Heart left ventricle (tissue), 16 donors: Measurements from ENCODE around the gene OSTC. TPM values are rescaled to one million over a fixed set of nuclear protein-coding genes. Genes with fewer than 3 reads are reported as not detected.

ENCODE experiments used
- ATAC-seq, 4 donors: fragments of 200-7000 bp; cut with Tn5 transposase; one replicate each; pipeline ENCODE4 v1.9.1; 2020 to 2022; ENCODE audit warnings: moderate library complexity in 4 of 4, mild to moderate bottlenecking in 3 of 4, moderate number of reproducible peaks in 1 of 4
- DNase-seq, 5 donors: peaks; one replicate each; pipeline ENCODE4 v3.0.0-alpha.2; 2020
- H3K27ac ChIP-seq, 12 donors: fragments of 200-600 bp; sonication (generic) in 4 of 12; one replicate each; pipeline versions ENCODE4 v1.5.0 to v1.8.0; 2016 to 2022; ENCODE audit warnings: mild to moderate bottlenecking in 2 of 12
- H3K27me3 ChIP-seq, 9 donors: fragments of 200-600 bp; sonication (generic) in 2 of 9; one replicate each; pipeline versions ENCODE4 v1.5.1 to v1.8.0; 2016 to 2022; ENCODE audit warnings: mild to moderate bottlenecking in 3 of 9
- H3K36me3 ChIP-seq, 9 donors: fragments of 200-600 bp; sonication (generic) in 2 of 9; one replicate each; pipeline versions ENCODE4 v1.5.0 to v1.8.0; 2018 to 2022; ENCODE audit warnings: mild to moderate bottlenecking in 2 of 9
- H3K4me1 ChIP-seq, 12 donors: fragments of 200-600 bp; sonication (generic) in 4 of 12; one replicate each; pipeline versions ENCODE4 v1.5.0 to v1.8.0; 2016 to 2022; ENCODE audit warnings: mild to moderate bottlenecking in 3 of 12
- H3K4me3 ChIP-seq, 12 donors: fragments of 200-600 bp; sonication (generic) in 4 of 12; one replicate each; pipeline versions ENCODE4 v1.5.0 to v1.8.0; 2017 to 2022; ENCODE audit warnings: mild to moderate bottlenecking in 9 of 12, moderate library complexity in 4 of 12
- H3K9me3 ChIP-seq, 12 donors: fragments of 200-600 bp; sonication (generic) in 4 of 12; one replicate each; pipeline versions ENCODE4 v1.5.0 to v1.8.0; 2016 to 2022; ENCODE audit warnings: mild to moderate bottlenecking in 1 of 12
- POLR2A ChIP-seq, 2 donors: fragments of 450-650 bp; IDR thresholded peaks; one replicate each; pipeline ENCODE4 v1.6.1; 2017; ENCODE audit warnings: antibody characterized with exemption in 2 of 2, mild to moderate bottlenecking in 2 of 2, moderate library complexity in 2 of 2
- WGBS, 4 donors: extraction: QIAGEN DNeasy Blood & Tissue Kit in 2 of 4; methylation state at CpG; one replicate each; pipeline versions ENCODE4 v1.1.5 to v1.1.7; 2013 to 2018; 5-methylcytosine and 5-hydroxymethylcytosine counted together
- intact Hi-C, 10 donors: fragments of 100-400 bp; cut with DNase I; formaldehyde crosslinking; loops; one replicate each; pipeline versions ENCODE4 v1.11.1 to v1.14.2; 2022
- polyA plus RNA-seq, 2 donors: library from polyadenylated mRNA; stranded (reverse); fragments of 200-250 nt; gene quantifications; one replicate each; pipeline ENCODE4 v1.2.3, GENCODE V29; 2013
- total RNA-seq, 9 donors: library from RNA; depleted of rRNA in 2 of 9; stranded (reverse); fragments of >200 nt in 2 of 9; fragmentation: NEBNext Ultra II Directional in 3 of 9; extraction: Animal tissue kit (Norgen Biotek cat#: 25700) in 3 of 9; gene quantifications; one replicate each; pipeline versions ENCODE4 v1.1.0 to v1.2.4, GENCODE V29; 2016 to 2023
- TF ChIP-seq, protein P1 (sequence below), 12 donors: fragments of 200-600 bp; sonication (generic) in 4 of 12; IDR thresholded peaks; one replicate each; pipeline versions ENCODE4 v1.5.0 to v1.8.0; 2018 to 2022; ENCODE audit warnings: antibody characterized with exemption in 12 of 12, mild to moderate bottlenecking in 5 of 12
- donor health status: ischemic (EF 13 %, LVEDD 7.1; RV severe dilation, severe dysfunction).
- donor health status: healthy with polysubstance abuse.
- donor health status: DM: no; HTN: yes; CAD: no.
- donor health status: DM: no; HTN: no; CAD: no.
- donor health status: ischemic (EF 25% LVEDD 6.9; RV normal size, moderate dysfunction).
- donor health status: ischemic (EF 25% LVEDD 5.7; RV mildly dilated, moderate dysfunction).
- donor health status: healthy.
- donor health status: DM: yes; HTN: yes; CAD: no.
- donor health status: ischemic (EF 35%, LVEDD 5.7; RV mildly dilated, moderate dysfunction).
- donor health status: nonischemic (EF 11% LVEDD 7.7; RV severe dilation, severe dysfunction).
- donor health status: DM: yes; HTN: yes; CAD: no.
- donor health status: PGD.
- donor health status: ischemic (EF 29% LVEDD 5.4; RV normal size, mild dysfunction).
- donor health status: nonischemic (EF 23%, LVEDD 6.1; RV moderate dilation, normal function).

The OSTC gene
- total and polyA plus RNA-seq, 11 donors = 20.5 to 146 (median 32.4) TPM

DNA sequence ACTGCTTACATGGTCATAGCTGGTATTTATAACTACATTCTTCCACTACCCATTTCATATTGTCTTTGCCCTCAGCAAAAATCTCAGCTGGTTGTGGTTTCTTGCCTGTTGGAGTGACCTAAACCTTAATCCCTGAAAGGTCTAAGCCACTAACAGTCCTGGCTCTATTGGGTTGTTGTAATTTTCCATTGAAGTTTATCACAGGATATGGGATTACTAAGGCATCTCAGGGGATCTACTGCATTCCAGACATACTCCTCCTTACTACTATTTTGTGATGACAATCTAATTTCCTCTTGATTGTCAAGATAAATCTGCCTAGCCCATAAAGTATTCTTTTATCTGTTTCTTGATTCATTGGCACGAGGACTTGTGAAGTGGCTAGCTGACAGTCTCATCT is 6.2 kb upstream of the OSTC start:
- DNase-seq = no peak
- Histone ChIP-seq H3K4me1 (no peaks in the 10 kb centered on the region), H3K36me3 (no peaks in the 10 kb centered on the region), H3K9me3 (no peaks in the 10 kb centered on the region), H3K27me3 (no peaks in the 10 kb centered on the region), H3K4me3 (no peak overlapping the region), H3K27ac (no peak overlapping the region)
- 69 to 84% (median 74%) methylated on average over 1 of the region's 1 CpG for WGBS, 4 donors
- ATAC-seq = no peak
- intact Hi-C loops = no loop called here
- TF ChIP-seq POLR2A (IDR thresholded peaks at IDR 0.05) = no peak
- TF ChIP-seq, protein P1, sequence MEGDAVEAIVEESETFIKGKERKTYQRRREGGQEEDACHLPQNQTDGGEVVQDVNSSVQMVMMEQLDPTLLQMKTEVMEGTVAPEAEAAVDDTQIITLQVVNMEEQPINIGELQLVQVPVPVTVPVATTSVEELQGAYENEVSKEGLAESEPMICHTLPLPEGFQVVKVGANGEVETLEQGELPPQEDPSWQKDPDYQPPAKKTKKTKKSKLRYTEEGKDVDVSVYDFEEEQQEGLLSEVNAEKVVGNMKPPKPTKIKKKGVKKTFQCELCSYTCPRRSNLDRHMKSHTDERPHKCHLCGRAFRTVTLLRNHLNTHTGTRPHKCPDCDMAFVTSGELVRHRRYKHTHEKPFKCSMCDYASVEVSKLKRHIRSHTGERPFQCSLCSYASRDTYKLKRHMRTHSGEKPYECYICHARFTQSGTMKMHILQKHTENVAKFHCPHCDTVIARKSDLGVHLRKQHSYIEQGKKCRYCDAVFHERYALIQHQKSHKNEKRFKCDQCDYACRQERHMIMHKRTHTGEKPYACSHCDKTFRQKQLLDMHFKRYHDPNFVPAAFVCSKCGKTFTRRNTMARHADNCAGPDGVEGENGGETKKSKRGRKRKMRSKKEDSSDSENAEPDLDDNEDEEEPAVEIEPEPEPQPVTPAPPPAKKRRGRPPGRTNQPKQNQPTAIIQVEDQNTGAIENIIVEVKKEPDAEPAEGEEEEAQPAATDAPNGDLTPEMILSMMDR (IDR thresholded peaks at IDR 0.05) = no peak

DNA sequence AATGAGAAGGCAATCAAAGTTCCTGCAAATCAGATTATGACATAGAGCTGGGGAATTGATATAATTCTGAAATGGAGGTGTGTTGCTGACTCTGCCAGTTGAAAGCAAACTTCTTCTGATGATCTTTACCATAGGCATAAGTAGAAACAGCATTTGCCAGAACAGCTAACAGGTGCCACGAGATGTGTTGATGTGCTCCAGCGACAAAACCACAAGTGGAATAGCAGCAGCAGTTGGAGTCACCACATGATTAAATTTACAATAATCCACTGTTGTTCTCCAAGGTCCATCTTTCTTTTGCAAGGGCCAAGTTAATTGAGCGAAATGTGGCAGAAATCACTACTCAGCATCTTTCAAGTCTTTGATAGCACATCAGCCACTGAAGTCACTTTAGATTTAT is 3.7 kb upstream of the OSTC start:
- intact Hi-C loops = no loop called here
- 79 to 88% (median 86%) methylated on average over 3 of the region's 3 CpGs for WGBS, 4 donors
- no peaks in the 10 kb centered on the region for H3K9me3 ChIP-seq
- H3K4me3 ChIP-seq = no peak overlapping the region
- ATAC-seq (no peak), DNase-seq (no peak)
- no peaks in the 10 kb centered on the region for H3K36me3 ChIP-seq
- peaks cover 3 to 13% (median 7%) of the 10 kb centered on the region in 12 donors for H3K4me1 ChIP-seq
- no peak for TF ChIP-seq POLR2A (IDR thresholded peaks at IDR 0.05)
- TF ChIP-seq, protein P1 (IDR thresholded peaks at IDR 0.05) = no peak
- H3K27ac ChIP-seq = no peak overlapping the region
- H3K27me3 ChIP-seq = no peaks in the 10 kb centered on the region

DNA sequence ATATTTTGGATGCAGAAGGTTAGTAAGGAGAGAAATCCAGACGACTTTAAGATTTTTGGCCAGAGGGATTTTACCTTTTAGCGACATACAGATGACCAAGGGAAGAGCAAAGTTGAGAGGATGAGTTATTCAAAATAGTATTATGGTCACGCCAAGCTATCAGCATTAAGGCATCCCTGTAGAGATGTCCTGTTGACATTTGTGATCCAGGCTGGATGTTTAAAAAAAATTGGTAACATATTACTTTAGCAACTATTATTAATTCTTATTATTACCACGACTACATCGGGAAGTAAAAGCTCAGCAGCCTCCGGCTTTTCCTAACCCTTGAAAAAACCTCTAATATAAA is 562 bp upstream of the OSTC start:
- TF ChIP-seq POLR2A (IDR thresholded peaks at IDR 0.05) = no peak
- TF ChIP-seq, protein P1 (IDR thresholded peaks at IDR 0.05) = no peak
- WGBS, 4 donors = 0 to 2% (median 1%) methylated on average over 6 of the region's 6 CpGs
- no peaks in the 10 kb centered on the region for H3K27me3 ChIP-seq
- H3K4me3 ChIP-seq = peak overlapping the region; percentile 1 to 92 (median 78)
- H3K27ac ChIP-seq = peak overlapping the region in 8 of 12 donors; percentile 79 to 93 (median 87)
- H3K36me3 ChIP-seq = no peaks in the 10 kb centered on the region
- DNase-seq (no peak), ATAC-seq (peak in 1 of 4 donors; percentile 5)
- H3K9me3 ChIP-seq = no peaks in the 10 kb centered on the region
- peaks cover 3 to 25% (median 17%) of the 10 kb centered on the region in 12 donors for H3K4me1 ChIP-seq
- intact Hi-C loops = loop anchor here in 4 of 10 donors (1.0 to 2.0 kb wide), 2 partner anchors 29 to 30 kb away; partner anchors contain the start of gene RPL34 (in 4 of the 4)

DNA sequence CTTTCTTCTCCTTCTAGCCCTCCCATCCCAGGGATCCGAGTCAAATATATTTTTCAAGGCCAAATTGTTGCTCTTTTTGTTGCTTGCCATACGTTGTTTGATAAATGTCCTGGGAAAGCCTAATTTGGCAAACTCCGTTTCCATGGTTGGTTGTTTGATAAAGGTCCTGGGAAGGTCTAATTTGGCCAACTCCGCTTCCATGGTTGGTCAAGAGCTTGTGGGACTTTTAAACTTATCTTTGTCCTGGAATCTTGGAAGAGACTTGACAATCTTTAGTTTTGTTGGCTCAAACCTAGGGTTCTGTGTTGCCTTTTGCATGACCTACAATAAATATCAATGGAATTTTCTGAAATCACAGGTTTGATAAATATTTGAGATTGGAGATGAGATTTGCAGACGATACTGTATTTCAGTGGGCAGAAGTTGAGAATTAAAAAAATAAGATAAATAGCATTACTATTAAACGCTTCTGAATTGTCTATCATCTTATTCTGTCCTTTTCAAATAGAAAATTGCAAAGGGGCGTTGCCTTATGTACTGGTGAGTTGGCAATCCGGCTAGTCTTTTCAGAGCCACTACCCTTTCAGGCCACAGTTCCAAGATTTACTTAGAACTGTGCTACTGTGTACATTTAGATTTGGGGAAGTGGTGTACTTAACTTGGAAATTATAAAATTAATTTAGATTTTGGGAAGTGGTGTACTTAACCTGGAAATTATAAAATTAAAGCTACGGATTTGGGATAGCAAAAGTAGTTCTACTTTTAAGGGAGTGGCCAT is 804 bp downstream of the OSTC start:
- H3K27me3 ChIP-seq = no peaks in the 10 kb centered on the region
- WGBS, 4 donors = 5 to 9% (median 7%) methylated on average over 9 of the region's 9 CpGs
- H3K27ac ChIP-seq = peak overlapping the region; percentile 79 to 93 (median 87)
- peak overlapping the region; percentile 56 to 92 (median 78) for H3K4me3 ChIP-seq
- no peaks in the 10 kb centered on the region for H3K9me3 ChIP-seq
- peaks cover 0 to 10% (median 8%) of the 10 kb centered on the region in 9 donors for H3K36me3 ChIP-seq
- TF ChIP-seq POLR2A (IDR thresholded peaks at IDR 0.05) = no peak
- TF ChIP-seq, protein P1 (IDR thresholded peaks at IDR 0.05) = no peak
- intact Hi-C loops = loop anchor here in 3 of 10 donors (2.0 kb wide), 1 partner anchor 30 kb away; the partner anchor contains the start of gene RPL34 (in 3 of the 3)
- DNase-seq (no peak), ATAC-seq (peak in 1 of 4 donors; percentile 44)
- peaks cover 3 to 25% (median 17%) of the 10 kb centered on the region in 12 donors for H3K4me1 ChIP-seq
